B cell (primary cell): ENCODE results near the gene DPP10. TPM values are rescaled to one million over a fixed set of nuclear protein-coding genes. Genes with fewer than 3 reads are reported as not detected.

Experiments
- ATAC-seq: fragments of 200-7000 bp; cut with Tn5 transposase; one replicate; pipeline ENCODE4 v1.10.0; 2021; ENCODE audit warnings: low read depth, mild to moderate bottlenecking, moderate number of reproducible peaks, moderate library complexity
- CTCF ChIA-PET: fragments of 350-600 bp; sonication (Branson Sonifier 250); formaldehyde crosslinking; loops from one replicate; lab custom pipeline; 2021; ENCODE audit warnings: antibody characterized with exemption, inconsistent platforms; lab: Charles Lee
- POLR2A ChIA-PET: fragments of 350-600 bp; sonication (Branson Sonifier 250); formaldehyde crosslinking; loops from one replicate; lab custom pipeline; 2021; ENCODE audit warnings: antibody characterized with exemption; lab: Charles Lee
- DNase-seq: peaks from one replicate; pipeline ENCODE4 v3.0.0; 2013
- H2AFZ ChIP-seq: 2 replicates; pipeline ENCODE4 v1.6.1; 2012; ENCODE audit warnings: mild to moderate bottlenecking, low read depth, low read length; ENCODE audit not compliant: insufficient read depth, poor library complexity, severe bottlenecking
- H3K27ac ChIP-seq, 2 donors: 1 replicate in 1 of 2; 2 replicates in 1 of 2; pipeline ENCODE4 v1.5.1; 2012 to 2013; ENCODE audit warnings: low read length in 2 of 2, mild to moderate bottlenecking in 2 of 2, moderate library complexity in 1 of 2
- H3K27me3 ChIP-seq, 4 experiments: fragments of 200-600 bp in 1 of 4; sonication (generic) in 1 of 4; replicated peaks in 1 of 4; 1 replicate in 2 of 4; 2 replicates in 2 of 4; pipeline versions ENCODE4 v1.6.1 to v1.7.0; 2013 to 2016; ENCODE audit warnings: low read length in 3 of 4, mild to moderate bottlenecking in 2 of 4, mixed read lengths in 1 of 4, moderate library complexity in 1 of 4; ENCODE audit not compliant: insufficient read depth in 4 of 4, control insufficient read depth in 3 of 4; ENCODE audit errors: control extremely low read depth in 1 of 4
- H3K36me3 ChIP-seq, 2 experiments: replicated peaks in 1 of 2; 1 replicate in 1 of 2; 2 replicates in 1 of 2; pipeline versions ENCODE4 v1.6.1 to v1.7.1; 2013; ENCODE audit warnings: low read length in 1 of 2; ENCODE audit not compliant: insufficient read depth in 2 of 2, control insufficient read depth in 1 of 2; ENCODE audit errors: control extremely low read depth in 1 of 2, extremely low read depth in 1 of 2
- H3K4me1 ChIP-seq, 2 donors: fragments of 200-600 bp in 1 of 2; sonication (generic) in 1 of 2; 1 replicate in 1 of 2; 2 replicates in 1 of 2; pipeline versions ENCODE4 v1.5.1 to v1.6.1; 2013 to 2017; ENCODE audit warnings: low read length in 2 of 2; ENCODE audit not compliant: control insufficient read depth in 2 of 2, insufficient read depth in 2 of 2
- H3K4me2 ChIP-seq: replicated peaks from 2 replicates; pipeline ENCODE3; 2012; ENCODE audit warnings: mild to moderate bottlenecking, low read depth, low read length; ENCODE audit not compliant: poor library complexity, severe bottlenecking
- H3K4me3 ChIP-seq, 5 experiments: fragments of 200-600 bp in 1 of 5; sonication (generic) in 1 of 5; 1 replicate in 3 of 5; 2 replicates in 2 of 5; pipeline versions ENCODE4 v1.5.1 to v1.7.0; 2011 to 2016; ENCODE audit warnings: low read length in 4 of 5, mild to moderate bottlenecking in 4 of 5, low read depth in 2 of 5, control low read depth in 1 of 5, moderate library complexity in 1 of 5; ENCODE audit not compliant: insufficient read depth in 1 of 5; ENCODE audit errors: control extremely low read depth in 1 of 5, extremely low read depth in 1 of 5
- H3K79me2 ChIP-seq: fragments of 200-600 bp; sonication (generic); one replicate; pipeline ENCODE4 v1.6.0; 2016; ENCODE audit warnings: low read length; ENCODE audit not compliant: control insufficient read depth, insufficient read depth
- H3K9ac ChIP-seq: fragments of 200-600 bp; sonication (generic); 2 replicates; pipeline ENCODE4 v1.6.1; 2017; ENCODE audit warnings: mild to moderate bottlenecking, low read length, moderate library complexity
- H3K9me3 ChIP-seq, 3 donors: one replicate each; pipeline versions ENCODE4 v1.6.1 to v1.7.1; 2013; ENCODE audit warnings: low read length in 2 of 3; ENCODE audit not compliant: control insufficient read depth in 2 of 3, insufficient read depth in 1 of 3; ENCODE audit errors: control extremely low read depth in 1 of 3
- H4K20me1 ChIP-seq: 2 replicates; pipeline ENCODE4 v1.6.0; 2012; ENCODE audit warnings: mild to moderate bottlenecking, low read length; ENCODE audit not compliant: insufficient read depth, control insufficient read depth, poor library complexity, severe bottlenecking
- H3K27ac Mint-ChIP-seq: one replicate; pipeline ENCODE4 v1.8.0; 2021; ENCODE audit warnings: mixed read lengths
- H3K27me3 Mint-ChIP-seq: one replicate; pipeline ENCODE4 v1.8.0; 2021; ENCODE audit warnings: mixed read lengths
- H3K4me1 Mint-ChIP-seq: one replicate; pipeline ENCODE4 v1.8.0; 2021; ENCODE audit warnings: mixed read lengths
- H3K4me3 Mint-ChIP-seq: one replicate; pipeline ENCODE4 v1.8.0; 2021; ENCODE audit warnings: mixed read lengths
- H3K9me3 Mint-ChIP-seq: one replicate; pipeline ENCODE4 v1.8.0; 2022; ENCODE audit warnings: mixed read lengths; ENCODE audit not compliant: insufficient read depth
- CTCF ChIP-seq: fragments of 200-600 bp; IDR thresholded peaks from one replicate; pipeline ENCODE4 v1.8.0; 2022; ENCODE audit warnings: antibody characterized with exemption, mild to moderate bottlenecking
- EZH2 ChIP-seq: IDR thresholded peaks from 2 replicates; pipeline ENCODE4 v1.6.1; 2012; ENCODE audit warnings: borderline replicate concordance, low read depth, mild to moderate bottlenecking, moderate library complexity, low read length; ENCODE audit not compliant: insufficient read depth, poor library complexity, severe bottlenecking
- WGBS: methylation state at CpG from one replicate; pipeline ENCODE4 v1.1.5; 2013; ENCODE audit warnings: missing lambda C conversion rate; ENCODE audit not compliant: insufficient coverage; 5-methylcytosine and 5-hydroxymethylcytosine counted together
- intact Hi-C: fragments of 100-400 bp; cut with micrococcal nuclease; formaldehyde crosslinking; loops from one replicate; pipeline ENCODE4 v1.10.0; 2022
- polyA plus RNA-seq: library from polyadenylated mRNA; depleted of rRNA; stranded (reverse); fragments of >200 nt; gene quantifications from 2 replicates; pipeline ENCODE4 v1.2.3, GENCODE V29; 2012
- total RNA-seq, 2 donors: library from RNA; stranded (reverse); fragments of 120-200 nt in 1 of 2; gene quantifications; 1 replicate in 1 of 2; 2 replicates in 1 of 2; pipeline versions ENCODE4 v1.2.3 to v1.2.4, GENCODE V29; 2013 to 2022

DPP10 gene
- total and polyA plus RNA-seq, 2 donors (not counting 1 experiment from before 2014, with no cell fraction given) = not detected

DNA sequence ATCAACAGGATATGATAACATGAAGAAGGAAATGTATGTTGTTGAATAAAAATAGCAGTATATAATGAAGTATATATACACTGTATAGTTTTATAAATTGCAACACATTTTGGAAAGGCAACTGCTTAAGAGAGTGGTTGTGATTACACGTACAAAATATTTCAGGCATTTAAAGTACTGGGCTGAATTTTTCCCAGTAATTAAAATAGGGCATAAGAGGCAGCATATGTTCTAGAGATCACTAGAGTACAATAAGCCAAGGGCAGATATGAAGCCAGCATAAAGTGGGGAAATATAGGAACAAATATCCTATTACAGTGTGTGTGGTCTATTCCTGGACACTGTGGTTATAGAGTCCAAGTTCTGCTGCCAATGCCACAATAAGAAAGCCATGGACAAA is 14.1 kb downstream of the DPP10 start:
- Histone ChIP-seq H3K36me3 (no peaks in the 10 kb centered on the region), H3K4me2 (no peak overlapping the region), H4K20me1 (no peaks in the 10 kb centered on the region), H3K79me2 (no peaks in the 10 kb centered on the region), H3K9ac (no peak overlapping the region), H2AFZ (no peak overlapping the region), H3K4me1 (no peaks in the 10 kb centered on the region), H3K4me3 (no peak overlapping the region), H3K9me3 (no peaks in the 10 kb centered on the region), H3K27ac (no peak overlapping the region), H3K27me3 (no peaks in the 10 kb centered on the region)
- ChIA-PET CTCF (no interaction called here), POLR2A (no interaction called here)
- no CpG with 5 or more reads among the region's 1 CpG for WGBS
- no peak for DNase-seq
- Mint-ChIP-seq H3K4me3 (no peak overlapping the region), H3K9me3 (peaks cover 4% of the 10 kb centered on the region), H3K4me1 (no peaks in the 10 kb centered on the region), H3K27me3 (no peaks in the 10 kb centered on the region), H3K27ac (no peak overlapping the region)
- ATAC-seq = no peak
- TF ChIP-seq EZH2 (no peak), CTCF (no peak)
- intact Hi-C loops = no loop called here

DNA sequence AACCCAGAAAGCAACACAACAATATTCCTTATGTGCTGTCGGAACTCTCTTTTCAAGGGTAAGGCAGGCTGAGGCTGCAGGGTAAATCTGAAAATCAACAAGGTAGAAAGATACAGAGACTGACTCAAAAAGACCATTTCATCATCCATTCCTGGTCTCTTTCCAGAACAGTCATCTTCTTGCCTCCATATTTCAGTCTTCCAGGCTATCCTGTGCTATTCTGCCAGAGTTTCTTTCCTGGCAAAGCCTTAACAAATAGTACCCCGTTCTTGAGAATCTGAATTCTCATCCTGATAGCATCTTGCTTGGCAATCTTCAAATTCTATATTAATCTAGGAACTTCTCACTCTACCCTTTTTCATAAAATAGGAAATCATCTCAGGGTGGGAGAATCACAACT is 15.5 kb downstream of the DPP10 start:
- H3K27me3 Mint-ChIP-seq = no peaks in the 10 kb centered on the region
- H3K9ac ChIP-seq = no peak overlapping the region
- H3K27me3 ChIP-seq = no peaks in the 10 kb centered on the region
- POLR2A ChIA-PET = no interaction called here
- H3K4me3 ChIP-seq = no peak overlapping the region
- H2AFZ ChIP-seq = no peak overlapping the region
- peaks cover 4% of the 10 kb centered on the region for H3K9me3 Mint-ChIP-seq
- H3K36me3 ChIP-seq = no peaks in the 10 kb centered on the region
- TF ChIP-seq EZH2 (no peak), CTCF (no peak)
- DNase-seq (no peak), ATAC-seq (no peak)
- H3K4me3 Mint-ChIP-seq = no peak overlapping the region
- no peak overlapping the region for H3K27ac Mint-ChIP-seq
- H3K4me1 Mint-ChIP-seq = no peaks in the 10 kb centered on the region
- H3K4me1 ChIP-seq = no peaks in the 10 kb centered on the region
- H3K27ac ChIP-seq = no peak overlapping the region
- no peak overlapping the region for H3K4me2 ChIP-seq
- CTCF ChIA-PET = no interaction called here
- WGBS = 88% methylated on average over 1 of the region's 2 CpGs
- no peaks in the 10 kb centered on the region for H4K20me1 ChIP-seq
- no peaks in the 10 kb centered on the region for H3K79me2 ChIP-seq
- intact Hi-C loops = no loop called here
- H3K9me3 ChIP-seq = no peaks in the 10 kb centered on the region
